ENCODE measurements around the gene NLRP2B. TPM values are rescaled to one million over a fixed set of nuclear protein-coding genes. Genes with fewer than 3 reads are reported as not detected.

NLRP2B gene
- polyA plus RNA-seq, 1 experiment, result not detected

DNA sequence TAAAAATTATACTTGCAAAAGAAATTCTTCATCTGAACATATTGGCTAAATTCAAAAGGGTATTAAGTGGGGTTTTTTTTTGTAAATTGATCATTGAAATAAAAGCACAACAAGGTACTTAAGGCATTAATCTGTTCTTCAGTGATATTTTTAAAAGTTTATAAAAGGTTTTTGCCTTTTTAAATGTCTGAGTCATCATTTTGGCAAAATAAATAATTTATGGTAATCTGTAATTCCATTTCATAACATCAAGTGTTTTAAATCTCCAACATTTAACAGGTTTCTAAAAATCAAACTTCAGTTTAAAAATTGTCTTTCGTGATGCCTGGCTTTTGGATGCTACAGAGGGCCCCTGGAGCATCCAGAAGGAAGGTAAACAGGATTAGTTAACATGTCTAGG lies 27.4 kb downstream of the NLRP2B start:
- no peak for TF ChIP-seq CTCF (IDR thresholded peaks at IDR 0.05; ENCODE audit: low read depth, low read length)
- ChIA-PET CTCF (no interaction called here), POLR2A (no interaction called here)

GRCh38 chrX:57651169-57651919 lies 28.7 kb downstream of the NLRP2B start:
- H3K27me3 ChIP-seq (ENCODE audit: control insufficient read depth, insufficient read depth, low read length), result no peaks in the 10 kb centered on the region
- CTCF ChIA-PET, result no interaction called here
- POLR2A ChIA-PET, result no interaction called here
- no peak overlapping the region for H3K27ac ChIP-seq (ENCODE audit: low read depth, low read length)
- no peaks in the 10 kb centered on the region for H3K9me3 ChIP-seq (ENCODE audit: control insufficient read depth, insufficient read depth, low read length)
- DNase-seq (ENCODE audit: low read depth, low spot score), result no peak
- TF ChIP-seq CTCF (IDR thresholded peaks at IDR 0.05; ENCODE audit: low read depth, low read length), result no peak
- H3K4me3 ChIP-seq (ENCODE audit: low read depth, low read length), result no peak overlapping the region

More for the DNA sequence above, 27.4 kb downstream of the NLRP2B start:
- Histone ChIP-seq H3K27me3 (ENCODE audit: control insufficient read depth, insufficient read depth, low read length) (no peaks in the 10 kb centered on the region), H3K27ac (ENCODE audit: low read depth, low read length) (no peak overlapping the region), H3K9me3 (ENCODE audit: control insufficient read depth, insufficient read depth, low read length) (no peaks in the 10 kb centered on the region), H3K4me3 (ENCODE audit: low read depth, low read length) (no peak overlapping the region)
- no peak for DNase-seq (ENCODE audit: low read depth, low spot score)

- Histone ChIP-seq H3K4me3 (ENCODE audit: low read depth, low read length) (no peak overlapping the region), H3K9me3 (ENCODE audit: control insufficient read depth, insufficient read depth, low read length) (no peaks in the 10 kb centered on the region), H3K27me3 (ENCODE audit: control insufficient read depth, insufficient read depth, low read length) (no peaks in the 10 kb centered on the region), H3K27ac (ENCODE audit: low read depth, low read length) (no peak overlapping the region)
- no peak for DNase-seq (ENCODE audit: low read depth, low spot score)
- no peak for TF ChIP-seq CTCF (IDR thresholded peaks at IDR 0.05; ENCODE audit: low read depth, low read length)
- ChIA-PET CTCF (no interaction called here), POLR2A (no interaction called here)
Observed at GRCh38 chrX:57647020-57647419, 33.0 kb downstream of the NLRP2B start.

DNA sequence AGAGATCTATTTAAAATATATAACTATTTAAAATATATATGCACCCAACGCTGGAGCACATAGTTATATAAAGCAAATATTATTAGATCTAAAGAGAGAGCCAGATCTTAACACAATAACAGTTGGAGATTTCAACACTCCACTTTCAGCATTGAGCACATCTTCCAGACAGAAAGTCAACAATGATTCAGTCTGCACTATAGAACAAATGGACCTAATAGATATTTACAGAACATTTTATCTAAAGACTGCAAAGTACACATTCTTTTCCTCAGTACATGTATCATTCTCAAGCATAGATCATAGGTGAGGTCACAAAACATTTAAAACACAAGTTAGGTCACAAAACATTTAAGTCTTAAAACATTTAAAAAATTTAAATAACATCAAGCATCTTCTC lies 36.4 kb downstream of the NLRP2B start:
- no peak for TF ChIP-seq CTCF (IDR thresholded peaks at IDR 0.05; ENCODE audit: low read depth, low read length)
- H3K27ac ChIP-seq (ENCODE audit: low read depth, low read length), result no peak overlapping the region
- H3K4me3 ChIP-seq (ENCODE audit: low read depth, low read length), result no peak overlapping the region
- POLR2A ChIA-PET, result no interaction called here
- DNase-seq (ENCODE audit: low read depth, low spot score), result no peak
- no peaks in the 10 kb centered on the region for H3K27me3 ChIP-seq (ENCODE audit: control insufficient read depth, insufficient read depth, low read length)
- H3K9me3 ChIP-seq (ENCODE audit: control insufficient read depth, insufficient read depth, low read length), result no peaks in the 10 kb centered on the region
- CTCF ChIA-PET, result no interaction called here

DNA sequence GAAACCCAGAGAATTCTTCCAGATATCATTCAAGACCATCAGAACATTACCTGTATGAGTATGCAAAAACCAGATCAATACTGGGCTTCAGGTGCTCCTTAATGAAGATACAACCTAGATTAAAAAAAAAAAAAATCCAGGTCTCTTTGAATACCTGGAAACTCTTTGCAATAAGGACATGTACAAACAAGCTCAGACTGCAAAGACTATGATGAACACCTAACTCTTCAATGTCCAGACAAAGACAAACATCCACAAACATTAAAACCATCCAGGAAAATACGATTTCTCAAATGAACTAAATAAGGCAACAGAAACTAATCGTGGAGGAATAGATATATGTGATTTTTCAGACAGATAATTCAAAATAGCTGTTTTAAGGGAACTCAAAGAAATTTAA lies 38.7 kb downstream of the NLRP2B start:
- no peak overlapping the region for H3K27ac ChIP-seq (ENCODE audit: low read depth, low read length)
- TF ChIP-seq CTCF (IDR thresholded peaks at IDR 0.05; ENCODE audit: low read depth, low read length), result no peak
- ChIA-PET POLR2A (no interaction called here), CTCF (no interaction called here)
- no peaks in the 10 kb centered on the region for H3K27me3 ChIP-seq (ENCODE audit: control insufficient read depth, insufficient read depth, low read length)
- no peaks in the 10 kb centered on the region for H3K9me3 ChIP-seq (ENCODE audit: control insufficient read depth, insufficient read depth, low read length)
- no peak overlapping the region for H3K4me3 ChIP-seq (ENCODE audit: low read depth, low read length)
- no peak for DNase-seq (ENCODE audit: low read depth, low spot score)

Data from AG04450 (cell line).